Parathyroid adenoma (tissue), 2 donors: ENCODE results near the gene WDR55.

Experiments
- H2AFZ ChIP-seq: fragments of 300-600 bp; sonication (generic); one replicate; pipeline ENCODE4 v1.7.0; 2017; ENCODE audit warnings: antibody characterized with exemption, mild to moderate bottlenecking
- H3K27ac ChIP-seq: fragments of 300-600 bp; sonication (generic); one replicate; pipeline ENCODE4 v1.7.0; 2017
- H3K27me3 ChIP-seq: fragments of 300-600 bp; sonication (generic); one replicate; pipeline ENCODE4 v1.7.0; 2017; ENCODE audit warnings: low read length; ENCODE audit not compliant: control insufficient read depth, insufficient read depth
- H3K36me3 ChIP-seq: fragments of 300-600 bp; sonication (generic); one replicate; pipeline ENCODE4 v1.7.0; 2017; ENCODE audit warnings: low read length; ENCODE audit not compliant: control insufficient read depth, insufficient read depth
- H3K4me1 ChIP-seq: fragments of 300-600 bp; sonication (generic); one replicate; pipeline ENCODE4 v1.7.0; 2017; ENCODE audit warnings: control low read depth
- H3K4me2 ChIP-seq: fragments of 300-600 bp; sonication (generic); one replicate; pipeline ENCODE4 v1.7.0; 2017; ENCODE audit warnings: low read length
- H3K4me3 ChIP-seq: fragments of 300-600 bp; sonication (generic); one replicate; pipeline ENCODE4 v1.7.0; 2017; ENCODE audit warnings: low read depth, low read length
- H3K79me2 ChIP-seq: fragments of 300-600 bp; sonication (generic); one replicate; pipeline ENCODE4 v1.7.0; 2017; ENCODE audit warnings: control low read depth
- H3K9ac ChIP-seq: fragments of 300-600 bp; sonication (generic); one replicate; pipeline ENCODE4 v1.7.0; 2017; ENCODE audit warnings: mild to moderate bottlenecking
- H3K9me3 ChIP-seq: fragments of 300-600 bp; sonication (generic); one replicate; pipeline ENCODE4 v1.7.0; 2017; ENCODE audit warnings: low read length; ENCODE audit not compliant: control insufficient read depth
- TF ChIP-seq, protein P1 (sequence below): fragments of 300-600 bp; sonication (generic); IDR thresholded peaks from one replicate; pipeline ENCODE4 v1.7.0; 2017; ENCODE audit warnings: antibody characterized with exemption, mild to moderate bottlenecking
- donor health status: primary hyperparathyroidism.

Gene WDR55

DNA sequence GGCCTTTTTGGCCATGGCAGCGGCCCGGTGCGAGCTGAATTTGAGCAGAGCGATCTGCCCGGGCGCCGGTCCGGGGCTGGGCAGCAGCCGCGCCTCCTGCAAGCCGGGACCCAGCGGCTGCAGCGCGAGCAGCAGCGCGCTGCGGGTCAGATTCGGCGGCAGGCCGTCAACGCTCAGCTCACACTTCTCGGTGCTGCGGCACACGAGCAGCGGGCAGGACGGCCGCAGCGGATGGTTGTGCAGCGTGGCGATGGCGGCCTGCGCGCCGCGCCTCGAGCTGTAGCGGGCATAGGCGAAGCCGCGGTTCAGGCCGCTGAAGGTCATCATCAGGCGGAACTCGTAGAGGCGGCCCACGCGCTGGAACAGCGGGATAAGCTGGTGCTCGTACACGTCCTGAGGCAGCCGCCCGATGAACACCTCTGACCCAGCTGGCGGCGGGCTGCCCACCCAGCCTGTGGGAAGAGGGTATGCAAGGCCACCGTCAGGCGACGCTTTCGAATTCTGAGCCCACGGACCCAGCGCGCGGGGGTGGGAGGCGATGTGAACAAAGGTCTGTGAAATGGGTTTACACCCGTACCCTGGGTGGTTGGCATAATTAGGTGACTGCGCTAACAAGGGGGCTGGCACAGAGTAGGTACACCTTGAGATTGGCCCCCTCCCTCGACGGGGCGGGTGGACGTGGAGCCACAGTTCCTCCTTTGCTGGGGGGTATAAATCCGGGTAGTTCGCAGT lies 7.9 kb downstream of the WDR55 start:
- no peaks in the 10 kb centered on the region for H3K27me3 ChIP-seq
- H2AFZ ChIP-seq = peak overlapping the region; percentile 8
- TF ChIP-seq, protein P1, sequence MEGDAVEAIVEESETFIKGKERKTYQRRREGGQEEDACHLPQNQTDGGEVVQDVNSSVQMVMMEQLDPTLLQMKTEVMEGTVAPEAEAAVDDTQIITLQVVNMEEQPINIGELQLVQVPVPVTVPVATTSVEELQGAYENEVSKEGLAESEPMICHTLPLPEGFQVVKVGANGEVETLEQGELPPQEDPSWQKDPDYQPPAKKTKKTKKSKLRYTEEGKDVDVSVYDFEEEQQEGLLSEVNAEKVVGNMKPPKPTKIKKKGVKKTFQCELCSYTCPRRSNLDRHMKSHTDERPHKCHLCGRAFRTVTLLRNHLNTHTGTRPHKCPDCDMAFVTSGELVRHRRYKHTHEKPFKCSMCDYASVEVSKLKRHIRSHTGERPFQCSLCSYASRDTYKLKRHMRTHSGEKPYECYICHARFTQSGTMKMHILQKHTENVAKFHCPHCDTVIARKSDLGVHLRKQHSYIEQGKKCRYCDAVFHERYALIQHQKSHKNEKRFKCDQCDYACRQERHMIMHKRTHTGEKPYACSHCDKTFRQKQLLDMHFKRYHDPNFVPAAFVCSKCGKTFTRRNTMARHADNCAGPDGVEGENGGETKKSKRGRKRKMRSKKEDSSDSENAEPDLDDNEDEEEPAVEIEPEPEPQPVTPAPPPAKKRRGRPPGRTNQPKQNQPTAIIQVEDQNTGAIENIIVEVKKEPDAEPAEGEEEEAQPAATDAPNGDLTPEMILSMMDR = no peak
- H3K79me2 ChIP-seq = no peaks in the 10 kb centered on the region
- H3K9ac ChIP-seq = no peak overlapping the region
- no peaks in the 10 kb centered on the region for H3K4me1 ChIP-seq
- no peak overlapping the region for H3K4me2 ChIP-seq
- no peaks in the 10 kb centered on the region for H3K36me3 ChIP-seq
- H3K4me3 ChIP-seq = no peak overlapping the region
- no peak overlapping the region for H3K27ac ChIP-seq
- H3K9me3 ChIP-seq = no peaks in the 10 kb centered on the region

GRCh38 chr5:140673187-140673976 lies 8.7 kb downstream of the WDR55 start, which contains the start of gene DND1:
TSS of gene DND1 (minus strand) at chr5:140673576. CDS start at chr5:140673542, 34 bp downstream.
- Histone ChIP-seq H3K9me3 (no peaks in the 10 kb centered on the region), H3K79me2 (no peaks in the 10 kb centered on the region), H3K4me2 (no peak within 1 kb of the TSS), H3K27ac (no peak within 1 kb of the TSS), H3K27me3 (no peaks in the 10 kb centered on the region), H3K4me3 (no peak within 1 kb of the TSS), H2AFZ (peak within 1 kb of the TSS; percentile 8), H3K9ac (no peak within 1 kb of the TSS), H3K4me1 (no peaks in the 10 kb centered on the region), H3K36me3 (no peaks in the 10 kb centered on the region)
- TF ChIP-seq, protein P1 = no peak

DNA sequence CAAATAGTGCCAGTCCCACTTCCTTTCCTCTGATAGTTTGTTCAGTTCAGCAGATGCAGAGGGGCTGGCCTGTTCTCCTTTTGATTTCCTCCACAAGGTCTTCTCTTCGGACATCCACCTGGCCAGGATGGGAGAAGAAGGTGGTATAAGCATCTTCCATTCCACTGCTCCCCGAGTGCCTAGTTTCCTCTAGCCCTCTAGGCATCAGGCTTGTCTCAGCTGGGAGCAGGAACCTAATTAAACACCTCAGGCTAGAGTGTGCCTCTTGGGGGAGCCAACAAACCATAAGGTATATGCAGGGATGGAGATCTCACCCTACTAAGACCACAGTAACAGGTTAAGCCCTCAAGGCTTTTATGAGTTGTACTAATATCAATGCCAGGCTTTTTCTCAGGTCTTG lies 9.5 kb downstream of the WDR55 start:
- H3K27ac ChIP-seq = no peak overlapping the region
- no peak overlapping the region for H3K4me3 ChIP-seq
- no peaks in the 10 kb centered on the region for H3K9me3 ChIP-seq
- no peaks in the 10 kb centered on the region for H3K27me3 ChIP-seq
- H2AFZ ChIP-seq = no peak overlapping the region
- H3K79me2 ChIP-seq = no peaks in the 10 kb centered on the region
- no peak overlapping the region for H3K9ac ChIP-seq
- no peaks in the 10 kb centered on the region for H3K4me1 ChIP-seq
- TF ChIP-seq, protein P1 = no peak
- H3K36me3 ChIP-seq = no peaks in the 10 kb centered on the region
- no peak overlapping the region for H3K4me2 ChIP-seq

DNA sequence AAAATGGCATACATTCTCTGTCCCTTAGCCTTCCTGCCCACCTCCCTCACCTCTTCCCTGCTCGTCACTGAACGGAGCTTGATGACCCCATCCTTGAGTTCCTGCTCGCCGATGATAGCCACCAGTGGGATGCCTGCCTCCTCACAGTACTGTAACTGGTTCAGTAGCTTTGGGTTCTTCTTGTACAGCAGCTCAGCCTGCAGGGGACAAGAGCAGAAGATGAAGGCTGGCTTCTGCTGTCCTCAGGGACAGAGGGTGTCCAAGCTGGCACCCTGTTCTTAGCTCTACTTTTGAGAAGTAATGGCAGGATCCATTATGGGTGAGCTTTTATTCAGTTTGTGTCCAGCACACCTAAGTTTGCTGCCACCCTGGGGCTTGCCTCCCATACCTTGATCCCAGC lies 9.9 kb downstream of the WDR55 start:
- H3K4me3 ChIP-seq = no peak overlapping the region
- H3K27me3 ChIP-seq = no peaks in the 10 kb centered on the region
- H3K36me3 ChIP-seq = no peaks in the 10 kb centered on the region
- no peak overlapping the region for H3K4me2 ChIP-seq
- H3K27ac ChIP-seq = no peak overlapping the region
- no peak overlapping the region for H3K9ac ChIP-seq
- TF ChIP-seq, protein P1 = no peak
- no peaks in the 10 kb centered on the region for H3K79me2 ChIP-seq
- H3K9me3 ChIP-seq = no peaks in the 10 kb centered on the region
- H3K4me1 ChIP-seq = no peaks in the 10 kb centered on the region
- H2AFZ ChIP-seq = no peak overlapping the region
